HepG2 (cell line): ENCODE results near the gene CTNNA3. TPM values are rescaled to one million over a fixed set of nuclear protein-coding genes. Genes with fewer than 3 reads are reported as not detected.

Experiments used
- ATF2 ChIP-seq: sonication (generic); formaldehyde crosslinking; IDR thresholded peaks from 2 replicates; pipeline ENCODE4 v1.4.0; 2020; ENCODE audit warnings: missing genetic modification reagents
- FLYWCH1 ChIP-seq: sonication (generic); formaldehyde crosslinking; IDR thresholded peaks from 2 replicates; pipeline ENCODE4 v1.8.1; 2023; ENCODE audit warnings: mild to moderate bottlenecking, missing genetic modification reagents
- IRX3 ChIP-seq: sonication (generic); formaldehyde crosslinking; IDR thresholded peaks from 2 replicates; pipeline ENCODE4 v1.8.1; 2023; ENCODE audit warnings: mild to moderate bottlenecking, low read depth, missing genetic modification reagents, borderline replicate concordance
- SP140L ChIP-seq: sonication (generic); formaldehyde crosslinking; IDR thresholded peaks from 2 replicates; pipeline ENCODE4 v1.4.0; 2020; ENCODE audit warnings: missing genetic modification reagents, borderline replicate concordance
- polyA plus RNA-seq, 8 experiments: library from polyadenylated mRNA; depleted of rRNA in 3 of 8; stranded (reverse) in 7 of 8; unstranded in 1 of 8; fragments of >200 nt; fragmentation: Illumina TruSeq in 4 of 8; extraction: Trizol in 4 of 8; gene quantifications; 2 replicates each; pipeline versions ENCODE4 v1.2.1 to v1.2.3, GENCODE V29; 2011 to 2016; ENCODE audit warnings: low read depth in 4 of 8, missing spikeins in 1 of 8, mixed read lengths in 1 of 8; ENCODE audit not compliant: insufficient read depth in 1 of 8
- total RNA-seq, 5 experiments: library from RNA; depleted of rRNA; stranded (reverse); fragments of >200 nt; fragmentation: Illumina TruSeq; extraction: Trizol; gene quantifications; 2 replicates each; pipeline ENCODE4 v1.2.3, GENCODE V29; 2016; ENCODE audit warnings: low read depth in 1 of 5
- TF ChIP-seq, protein P1 (sequence below): sonication (generic); formaldehyde crosslinking; IDR thresholded peaks from one replicate; pipeline ENCODE4 v1.5.1; 2020; ENCODE audit warnings: mild to moderate bottlenecking, missing genetic modification reagents; ENCODE audit errors: not compliant biosample characterization
- TF ChIP-seq, protein P2 (sequence below): sonication (generic); formaldehyde crosslinking; IDR thresholded peaks from 2 replicates; pipeline ENCODE4 v1.5.0; 2020; ENCODE audit warnings: missing genetic modification reagents

CTNNA3 gene
- total and polyA plus RNA-seq, 2 of the 13 experiments (the other 11 are each of a cell fraction or from before 2014, with no cell fraction given): not detected

DNA sequence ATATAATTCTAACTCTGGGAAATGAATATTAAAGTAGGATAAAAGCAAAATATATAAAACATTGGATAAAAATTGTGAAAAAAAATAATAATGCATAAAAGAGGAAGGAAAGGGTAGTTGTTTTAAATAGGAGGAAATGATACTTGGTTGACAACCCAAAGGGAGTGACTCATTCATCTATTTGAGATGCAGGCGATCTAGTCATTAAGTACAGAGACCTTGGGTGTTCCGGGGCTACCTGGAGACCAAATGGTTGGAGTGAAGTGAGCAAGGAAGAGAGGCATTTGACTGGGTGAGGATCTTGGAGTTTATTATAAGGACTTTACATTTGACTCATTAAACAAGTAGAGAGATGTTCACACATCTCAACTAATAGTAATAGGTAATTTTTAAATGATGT, 659.2 kb downstream of the CTNNA3 start (continued):
- TF ChIP-seq, protein P1, sequence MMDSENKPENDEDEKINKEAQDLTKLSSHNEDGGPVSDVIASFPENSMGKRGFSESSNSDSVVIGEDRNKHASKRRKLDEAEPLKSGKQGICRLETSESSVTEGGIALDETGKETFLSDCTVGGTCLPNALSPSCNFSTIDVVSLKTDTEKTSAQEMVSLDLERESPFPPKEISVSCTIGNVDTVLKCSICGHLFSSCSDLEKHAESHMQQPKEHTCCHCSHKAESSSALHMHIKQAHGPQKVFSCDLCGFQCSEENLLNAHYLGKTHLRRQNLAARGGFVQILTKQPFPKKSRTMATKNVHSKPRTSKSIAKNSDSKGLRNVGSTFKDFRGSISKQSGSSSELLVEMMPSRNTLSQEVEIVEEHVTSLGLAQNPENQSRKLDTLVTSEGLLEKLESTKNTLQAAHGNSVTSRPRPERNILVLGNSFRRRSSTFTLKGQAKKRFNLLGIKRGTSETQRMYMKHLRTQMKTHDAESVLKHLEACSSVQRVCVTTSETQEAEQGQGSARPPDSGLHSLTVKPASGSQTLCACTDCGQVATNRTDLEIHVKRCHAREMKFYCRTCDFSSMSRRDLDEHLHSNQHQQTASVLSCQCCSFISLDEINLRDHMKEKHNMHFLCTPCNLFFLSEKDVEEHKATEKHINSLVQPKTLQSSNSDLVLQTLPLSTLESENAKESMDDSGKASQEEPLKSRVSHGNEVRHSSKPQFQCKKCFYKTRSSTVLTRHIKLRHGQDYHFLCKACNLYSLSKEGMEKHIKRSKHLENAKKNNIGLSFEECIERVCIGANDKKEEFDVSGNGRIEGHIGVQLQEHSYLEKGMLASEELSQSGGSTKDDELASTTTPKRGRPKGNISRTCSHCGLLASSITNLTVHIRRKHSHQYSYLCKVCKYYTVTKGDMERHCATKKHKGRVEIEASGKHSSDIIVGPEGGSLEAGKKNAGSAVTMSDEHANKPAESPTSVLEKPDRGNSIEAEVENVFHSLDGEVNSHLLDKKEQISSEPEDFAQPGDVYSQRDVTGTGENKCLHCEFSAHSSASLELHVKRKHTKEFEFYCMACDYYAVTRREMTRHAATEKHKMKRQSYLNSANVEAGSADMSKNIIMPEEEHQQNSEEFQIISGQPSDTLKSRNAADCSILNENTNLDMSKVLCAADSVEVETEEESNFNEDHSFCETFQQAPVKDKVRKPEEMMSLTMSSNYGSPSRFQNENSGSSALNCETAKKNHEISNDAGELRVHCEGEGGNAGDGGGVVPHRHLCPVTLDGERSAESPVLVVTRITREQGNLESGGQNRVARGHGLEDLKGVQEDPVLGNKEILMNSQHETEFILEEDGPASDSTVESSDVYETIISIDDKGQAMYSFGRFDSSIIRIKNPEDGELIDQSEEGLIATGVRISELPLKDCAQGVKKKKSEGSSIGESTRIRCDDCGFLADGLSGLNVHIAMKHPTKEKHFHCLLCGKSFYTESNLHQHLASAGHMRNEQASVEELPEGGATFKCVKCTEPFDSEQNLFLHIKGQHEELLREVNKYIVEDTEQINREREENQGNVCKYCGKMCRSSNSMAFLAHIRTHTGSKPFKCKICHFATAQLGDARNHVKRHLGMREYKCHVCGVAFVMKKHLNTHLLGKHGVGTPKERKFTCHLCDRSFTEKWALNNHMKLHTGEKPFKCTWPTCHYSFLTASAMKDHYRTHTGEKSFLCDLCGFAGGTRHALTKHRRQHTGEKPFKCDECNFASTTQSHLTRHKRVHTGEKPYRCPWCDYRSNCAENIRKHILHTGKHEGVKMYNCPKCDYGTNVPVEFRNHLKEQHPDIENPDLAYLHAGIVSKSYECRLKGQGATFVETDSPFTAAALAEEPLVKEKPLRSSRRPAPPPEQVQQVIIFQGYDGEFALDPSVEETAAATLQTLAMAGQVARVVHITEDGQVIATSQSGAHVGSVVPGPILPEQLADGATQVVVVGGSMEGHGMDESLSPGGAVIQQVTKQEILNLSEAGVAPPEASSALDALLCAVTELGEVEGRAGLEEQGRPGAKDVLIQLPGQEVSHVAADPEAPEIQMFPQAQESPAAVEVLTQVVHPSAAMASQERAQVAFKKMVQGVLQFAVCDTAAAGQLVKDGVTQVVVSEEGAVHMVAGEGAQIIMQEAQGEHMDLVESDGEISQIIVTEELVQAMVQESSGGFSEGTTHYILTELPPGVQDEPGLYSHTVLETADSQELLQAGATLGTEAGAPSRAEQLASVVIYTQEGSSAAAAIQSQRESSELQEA (CRISPR knock-in tag): no peak
- TF ChIP-seq SP140L (CRISPR knock-in tag): no peak
- TF ChIP-seq, protein P2, sequence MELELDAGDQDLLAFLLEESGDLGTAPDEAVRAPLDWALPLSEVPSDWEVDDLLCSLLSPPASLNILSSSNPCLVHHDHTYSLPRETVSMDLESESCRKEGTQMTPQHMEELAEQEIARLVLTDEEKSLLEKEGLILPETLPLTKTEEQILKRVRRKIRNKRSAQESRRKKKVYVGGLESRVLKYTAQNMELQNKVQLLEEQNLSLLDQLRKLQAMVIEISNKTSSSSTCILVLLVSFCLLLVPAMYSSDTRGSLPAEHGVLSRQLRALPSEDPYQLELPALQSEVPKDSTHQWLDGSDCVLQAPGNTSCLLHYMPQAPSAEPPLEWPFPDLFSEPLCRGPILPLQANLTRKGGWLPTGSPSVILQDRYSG (CRISPR knock-in tag): no peak
- TF ChIP-seq IRX3 (CRISPR knock-in tag): no peak
- no peak for TF ChIP-seq ATF2 (CRISPR knock-in tag)
- TF ChIP-seq FLYWCH1 (CRISPR knock-in tag): no peak
